DOHH2 (cell line): ENCODE measurements around the gene ALCAM.

Experiments
- CTCF ChIP-seq: fragments of 200-600 bp; sonication (generic); IDR thresholded peaks from one replicate; pipeline ENCODE4 v1.5.1; 2014; ENCODE audit warnings: antibody characterized with exemption, mild to moderate bottlenecking, low read depth, low read length; ENCODE audit not compliant: poor library complexity, severe bottlenecking
- EZH2phosphoT487 ChIP-seq: fragments of 200-600 bp; sonication (generic); IDR thresholded peaks from 2 replicates; pipeline ENCODE4 v1.6.1; 2017; ENCODE audit warnings: borderline replicate concordance, mild to moderate bottlenecking, antibody characterized with exemption, low read length, moderate library complexity, mixed read lengths

GRCh38 chr3:105414841-105415240 is 48.1 kb downstream of the ALCAM start:
- no peak for TF ChIP-seq CTCF
- no peak for TF ChIP-seq EZH2phosphoT487
